GM12874 (cell line): ENCODE data around the gene PGAM5.

Source experiments
- CTCF ChIP-seq: IDR thresholded peaks from 2 replicates; pipeline ENCODE4 v1.5.1; 2011; ENCODE audit warnings: low read depth, mild to moderate bottlenecking, control low read depth, low read length, moderate library complexity; ENCODE audit not compliant: insufficient read depth

The PGAM5 gene

GRCh38 chr12:132726386-132726785 lies 15.7 kb downstream of the PGAM5 start:
- no peak for TF ChIP-seq CTCF

- no peak for TF ChIP-seq CTCF
These were observed 16.6 kb downstream of the PGAM5 start for GRCh38 chr12:132727091-132727794.

- TF ChIP-seq CTCF = no peak
These were observed 17.9 kb downstream of the PGAM5 start for GRCh38 chr12:132728502-132728901.

GRCh38 chr12:132729541-132730320 lies 19.1 kb downstream of the PGAM5 start:
- TF ChIP-seq CTCF = no peak

- TF ChIP-seq CTCF = no peak
These were observed 19.7 kb downstream of the PGAM5 start for GRCh38 chr12:132730353-132730752.

GRCh38 chr12:132731574-132731973 lies 20.9 kb downstream of the PGAM5 start:
- TF ChIP-seq CTCF = no peak

- no peak for TF ChIP-seq CTCF
These were observed 23.6 kb downstream of the PGAM5 start for GRCh38 chr12:132734206-132734605.
